Stimulated activated CD8-positive, alpha-beta memory T cell treated with anti-CD3 and anti-CD28 coated beads, Interleukin-7, amount 100 ng/mL, for 48 hours (primary cell): ENCODE data around the gene STON2.
"Not testable (repeated sequence)": the region's sequence is repeated elsewhere in the genome, so short reads cannot be mapped to it uniquely, and the experiment has no call there.

Source experiments
- DNase-seq, 2 donors: peaks; one replicate each; pipeline ENCODE4 v3.0.0-alpha.2; 2020; ENCODE audit warnings: low read depth in 1 of 2; ENCODE audit errors: extremely low read depth in 1 of 2

The STON2 gene

DNA sequence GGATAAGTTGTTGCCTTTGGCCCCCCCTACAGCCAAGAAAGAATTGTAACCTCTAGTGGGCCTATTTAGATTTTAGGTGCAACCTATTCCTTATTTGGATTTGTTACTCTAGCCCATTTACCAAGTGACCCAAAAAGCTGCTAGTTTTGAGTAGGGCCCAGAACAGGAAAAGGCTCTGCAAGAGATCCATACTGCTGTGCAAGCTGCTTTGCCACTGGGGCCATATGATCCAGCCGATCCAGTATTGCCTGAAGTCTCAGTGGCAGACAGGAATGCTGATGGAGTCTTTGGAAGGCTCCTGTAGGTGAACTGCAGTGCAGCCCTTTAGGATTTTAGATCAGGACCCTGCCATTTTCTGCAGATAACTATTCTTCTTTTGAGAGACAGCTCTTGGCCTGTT lies 166.5 kb downstream of the STON2 start:
- DNase-seq = no peak

DNA sequence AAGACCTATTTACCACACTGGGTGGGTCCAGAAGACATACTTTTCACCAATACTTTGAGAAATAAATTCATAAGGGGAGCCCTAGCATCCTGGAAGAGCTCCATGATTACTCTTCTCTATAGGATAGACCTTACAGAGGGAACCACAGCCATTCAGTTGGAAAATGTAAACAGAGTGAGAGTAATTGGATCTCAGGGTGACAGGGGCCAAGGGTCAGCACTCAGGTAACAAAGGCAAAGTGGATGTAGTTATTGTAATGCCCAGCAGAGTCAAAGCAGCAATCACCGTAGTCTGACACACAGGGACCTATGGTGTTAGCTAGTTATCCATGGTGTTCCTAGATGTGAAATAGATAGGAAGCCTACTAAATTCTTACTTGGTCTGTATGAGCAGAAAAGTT lies 168.6 kb downstream of the STON2 start:
- DNase-seq = no peak

- no peak for DNase-seq
These were observed 175.9 kb downstream of the STON2 start for GRCh38 chr14:81224222-81224621.

DNA sequence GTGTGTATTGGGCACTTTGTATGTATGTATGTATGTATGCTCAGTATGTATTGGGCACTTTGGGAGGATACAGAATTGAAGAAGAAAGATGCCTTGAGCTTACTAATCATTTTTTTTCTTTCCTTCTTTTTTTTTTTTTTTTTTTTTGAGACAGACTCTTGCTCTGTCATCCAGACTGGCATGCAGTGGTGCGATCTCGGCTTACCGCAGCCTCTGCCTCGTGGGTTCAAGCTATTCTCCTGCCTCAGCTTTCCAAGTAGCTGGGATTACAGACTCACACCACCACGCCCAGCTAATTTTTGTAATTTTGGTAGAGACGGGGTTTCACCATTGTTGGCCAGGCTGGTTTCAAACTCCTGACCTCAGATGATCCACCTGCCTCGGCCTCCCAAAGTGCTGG lies 176.3 kb downstream of the STON2 start:
- DNase-seq = not testable (repeated sequence)

GRCh38 chr14:81222691-81223090 lies 177.4 kb downstream of the STON2 start:
- DNase-seq = no peak

DNA sequence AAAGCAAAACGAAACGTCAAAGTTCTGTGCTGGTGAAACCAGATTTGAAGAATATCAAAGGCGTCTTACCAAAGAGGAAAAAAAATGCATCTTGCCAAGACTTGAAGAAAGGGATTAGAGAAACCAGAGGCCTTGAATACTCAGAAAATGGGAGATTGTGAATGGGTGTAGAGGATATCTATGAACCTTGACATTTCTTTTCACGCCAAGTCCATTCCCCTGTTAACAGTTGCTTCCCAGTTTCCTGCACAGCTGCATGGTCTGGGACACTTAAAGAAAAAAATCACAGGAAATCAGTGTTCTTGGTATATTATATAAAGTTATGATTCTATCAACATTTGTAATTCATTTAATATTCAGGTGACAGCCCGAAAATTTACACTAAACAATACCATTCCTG lies 178.0 kb downstream of the STON2 start:
- DNase-seq = no peak

DNA sequence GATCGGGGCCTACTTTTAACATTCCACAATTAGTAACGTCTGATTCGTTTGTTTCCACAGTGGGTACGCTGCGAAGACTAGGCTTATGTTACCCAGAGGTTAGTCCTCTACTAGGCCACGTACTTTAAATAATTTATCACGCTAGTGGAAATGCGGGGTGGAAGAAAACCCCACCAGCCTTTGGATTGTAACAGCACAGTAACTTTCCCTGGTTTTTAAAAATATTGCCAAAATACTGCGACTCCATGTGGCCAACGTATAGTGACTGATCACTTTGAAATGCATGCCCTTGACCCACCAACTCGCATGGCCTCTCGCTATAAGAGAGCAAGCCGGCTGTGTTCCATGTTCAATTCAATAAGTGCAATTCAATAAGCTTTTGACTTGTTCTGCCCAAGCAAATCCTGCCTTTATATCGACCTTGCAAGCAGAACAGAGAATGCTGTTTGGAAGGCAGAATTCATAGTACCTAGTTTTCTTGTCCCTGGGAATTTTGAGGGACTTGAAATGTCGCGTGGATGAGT lies 178.5 kb downstream of the STON2 start:
- no peak for DNase-seq

DNA sequence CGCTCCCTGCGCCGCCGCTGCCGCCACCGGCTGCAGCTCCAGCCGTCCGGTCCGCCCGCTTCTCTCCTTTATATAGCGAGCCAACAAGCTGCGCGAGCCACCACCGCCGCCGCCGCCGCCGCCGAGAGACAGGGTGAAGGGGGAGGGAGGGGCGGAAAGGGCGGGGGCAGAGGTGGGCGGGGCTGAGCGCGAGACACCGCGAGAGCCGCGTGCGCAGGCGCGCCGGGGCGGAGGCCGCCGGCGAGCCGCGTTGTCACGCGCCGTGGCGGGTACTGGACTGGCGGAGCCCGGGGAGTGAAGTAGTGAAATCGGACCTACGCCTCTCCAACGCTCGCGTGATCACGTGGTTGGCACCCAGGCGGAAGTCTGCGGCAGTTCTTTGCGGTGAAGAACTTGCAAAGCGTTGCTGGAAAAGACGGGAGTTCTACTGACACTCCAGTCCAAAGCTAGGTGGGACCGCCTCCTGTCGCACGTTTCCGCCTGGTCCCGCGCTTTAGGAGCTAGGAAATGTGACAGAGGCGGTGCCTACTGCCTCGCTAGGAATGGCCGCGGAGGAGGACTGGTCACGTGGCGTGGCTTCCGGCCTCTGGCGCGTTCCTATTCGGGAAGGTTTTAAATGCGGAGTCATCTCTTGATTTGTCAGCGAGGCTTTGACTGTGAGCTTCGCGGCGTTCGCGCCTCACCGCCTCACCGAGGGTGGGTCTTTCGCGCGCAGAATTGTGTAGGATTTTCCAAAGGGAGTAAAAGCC lies 179.1 kb downstream of the STON2 start, which contains the start of gene GTF2A1:
Gene GTF2A1, minus strand, starts transcription at position 130 of the 749 bp plus-strand sequence. CDS start 441 bp downstream, outside the sequence.
- DNase-seq = peak; percentile 83 to 89

DNA sequence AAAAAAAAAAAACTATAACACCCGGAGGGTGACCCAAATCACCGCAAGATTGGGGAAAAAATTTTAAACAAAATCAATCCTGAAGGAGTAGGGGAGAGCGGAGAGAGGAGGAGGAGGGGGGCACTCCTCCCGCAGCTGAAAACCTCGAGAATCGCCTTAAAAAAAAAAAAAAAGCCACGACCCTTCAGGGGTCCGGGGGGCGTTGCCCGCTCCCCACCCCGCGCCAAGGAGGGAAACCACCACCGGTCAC lies 179.6 kb downstream of the STON2 start:
- no peak for DNase-seq

DNA sequence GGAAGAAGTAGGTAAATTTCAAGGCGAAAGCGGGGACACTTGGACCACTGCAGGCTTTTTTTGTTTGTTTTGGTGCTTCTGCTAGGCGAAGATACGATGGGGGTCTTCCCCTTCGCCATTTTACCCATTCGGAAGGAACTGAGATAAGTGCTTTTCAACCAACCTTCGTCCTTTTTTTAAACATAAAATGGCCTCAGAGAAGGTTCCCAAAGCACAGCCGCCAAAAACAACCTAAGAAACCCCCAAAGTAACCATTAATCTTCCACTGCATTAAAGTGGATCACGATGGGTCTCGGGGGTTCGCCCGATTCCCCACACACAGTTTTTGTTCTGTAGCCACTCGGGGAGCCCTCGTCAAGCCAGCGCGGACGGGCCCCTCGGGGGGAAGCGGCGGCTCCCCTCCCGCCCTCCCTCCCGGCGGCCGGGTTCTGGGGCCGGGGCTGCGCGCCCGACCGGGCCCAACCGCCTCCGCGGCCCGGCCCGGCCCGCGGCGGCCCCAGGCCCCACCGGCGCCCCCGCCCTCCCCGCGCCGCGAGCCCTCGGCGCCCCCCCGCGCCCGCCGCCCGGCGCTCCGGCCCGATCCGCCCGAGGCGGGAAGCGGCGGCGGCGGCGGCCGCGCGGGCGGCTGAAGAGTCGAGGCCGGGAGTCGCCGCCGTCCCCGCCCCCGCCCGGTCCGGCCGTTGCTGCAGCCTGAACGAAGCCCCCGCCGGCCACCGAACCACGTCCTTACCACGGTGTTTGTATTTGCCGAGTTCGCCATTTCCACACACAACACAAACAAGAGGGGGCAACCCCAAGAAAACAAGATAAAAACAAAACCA lies 180.2 kb downstream of the STON2 start:
- no peak for DNase-seq

GRCh38 chr14:81219210-81219758 lies 180.8 kb downstream of the STON2 start:
- peak; percentile 51 to 73 for DNase-seq

DNA sequence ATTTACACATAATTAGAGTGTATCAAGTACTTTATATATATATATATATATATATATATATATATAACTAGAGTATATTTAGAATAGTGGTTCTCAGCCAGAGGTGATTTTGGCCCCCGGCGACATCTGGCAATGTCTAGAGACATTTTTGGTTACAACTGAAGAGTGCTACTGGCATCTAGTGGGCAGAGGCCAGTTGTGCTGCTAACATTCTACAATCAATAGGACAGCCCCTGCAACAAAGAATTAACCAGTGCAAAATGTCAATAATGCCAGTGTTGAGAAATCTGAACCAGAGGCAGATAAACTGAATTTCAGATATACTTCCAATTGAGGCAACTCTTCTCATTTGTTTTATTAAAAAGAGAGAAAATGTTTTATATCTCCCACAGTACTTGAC lies 188.3 kb downstream of the STON2 start:
- no peak for DNase-seq
